IPS-18c (cell line): ENCODE data around the gene TRMT10C.
A peak's percentile ranks its signal among the peaks of the same experiment; 100 is the strongest.
"Not testable (repeated sequence)": the region's sequence is repeated elsewhere in the genome, so short reads cannot be mapped to it uniquely, and the experiment has no call there.

Experiments used
- H3K4me3 ChIP-seq: 2 replicates; pipeline ENCODE4 v1.7.0; 2013; ENCODE audit warnings: low read depth, mild to moderate bottlenecking, low read length, moderate library complexity; ENCODE audit not compliant: insufficient read depth
- H3K9me3 ChIP-seq: one replicate; pipeline ENCODE4 v1.6.1; 2013; ENCODE audit warnings: mild to moderate bottlenecking, low read length, moderate library complexity; ENCODE audit not compliant: control insufficient read depth, insufficient read depth

TRMT10C gene

GRCh38 chr3:101536955-101537354, 24.7 kb upstream of the TRMT10C start:
- not testable (repeated sequence) for H3K4me3 ChIP-seq

DNA sequence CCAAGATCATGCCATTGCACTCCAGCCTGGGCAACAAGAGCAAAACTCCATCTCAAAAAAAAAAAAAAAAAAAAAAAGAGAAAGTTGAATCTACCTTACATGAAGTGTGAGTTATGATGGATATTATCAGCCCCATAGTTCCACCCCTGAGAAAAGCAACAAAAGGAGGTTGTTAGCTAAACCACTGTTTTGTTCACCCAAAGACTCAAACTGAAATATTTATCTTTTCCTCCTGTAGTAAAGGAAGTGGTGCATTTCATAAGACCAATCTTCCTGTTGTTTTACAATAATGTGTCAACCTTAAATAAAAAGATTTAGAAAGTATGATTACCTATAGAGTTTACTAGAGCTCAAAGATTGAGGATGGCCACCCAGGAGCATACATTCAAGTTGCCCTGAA, 18.7 kb upstream of the TRMT10C start:
- Histone ChIP-seq H3K9me3 (peaks cover 5% of the 10 kb centered on the region), H3K4me3 (no peak overlapping the region)

More at GRCh38 chr3:101536955-101537354, 24.7 kb upstream of the TRMT10C start:
- not testable (repeated sequence) for H3K9me3 ChIP-seq

- Histone ChIP-seq H3K9me3 (peaks cover 5% of the 10 kb centered on the region), H3K4me3 (no peak overlapping the region)
Measured at GRCh38 chr3:101544161-101544850, 17.4 kb upstream of the TRMT10C start.

GRCh38 chr3:101548527-101549105, 13.1 kb upstream of the TRMT10C start:
- H3K9me3 ChIP-seq: peaks cover 8% of the 10 kb centered on the region
- H3K4me3 ChIP-seq: no peak overlapping the region

DNA sequence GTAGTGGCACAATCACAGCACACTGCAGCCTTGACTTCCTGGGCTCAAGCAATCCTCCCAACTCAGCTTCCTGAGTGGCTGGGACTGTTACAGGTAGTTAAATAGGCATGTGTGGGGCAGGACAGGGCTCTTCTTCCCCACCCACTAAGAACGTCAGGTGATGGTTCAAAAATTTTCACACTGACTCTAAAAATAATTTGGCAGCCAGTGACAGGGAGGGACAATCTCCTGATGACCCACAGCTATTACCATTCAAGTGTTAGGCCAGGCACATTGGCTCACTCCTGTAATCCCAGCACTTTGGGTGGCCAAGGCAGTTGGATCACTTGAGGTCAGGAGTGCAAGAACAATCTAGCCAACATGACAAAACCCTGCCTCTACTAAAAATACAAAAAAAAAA, 12.2 kb upstream of the TRMT10C start:
- Histone ChIP-seq H3K9me3 (peaks cover 10% of the 10 kb centered on the region), H3K4me3 (no peak overlapping the region)

DNA sequence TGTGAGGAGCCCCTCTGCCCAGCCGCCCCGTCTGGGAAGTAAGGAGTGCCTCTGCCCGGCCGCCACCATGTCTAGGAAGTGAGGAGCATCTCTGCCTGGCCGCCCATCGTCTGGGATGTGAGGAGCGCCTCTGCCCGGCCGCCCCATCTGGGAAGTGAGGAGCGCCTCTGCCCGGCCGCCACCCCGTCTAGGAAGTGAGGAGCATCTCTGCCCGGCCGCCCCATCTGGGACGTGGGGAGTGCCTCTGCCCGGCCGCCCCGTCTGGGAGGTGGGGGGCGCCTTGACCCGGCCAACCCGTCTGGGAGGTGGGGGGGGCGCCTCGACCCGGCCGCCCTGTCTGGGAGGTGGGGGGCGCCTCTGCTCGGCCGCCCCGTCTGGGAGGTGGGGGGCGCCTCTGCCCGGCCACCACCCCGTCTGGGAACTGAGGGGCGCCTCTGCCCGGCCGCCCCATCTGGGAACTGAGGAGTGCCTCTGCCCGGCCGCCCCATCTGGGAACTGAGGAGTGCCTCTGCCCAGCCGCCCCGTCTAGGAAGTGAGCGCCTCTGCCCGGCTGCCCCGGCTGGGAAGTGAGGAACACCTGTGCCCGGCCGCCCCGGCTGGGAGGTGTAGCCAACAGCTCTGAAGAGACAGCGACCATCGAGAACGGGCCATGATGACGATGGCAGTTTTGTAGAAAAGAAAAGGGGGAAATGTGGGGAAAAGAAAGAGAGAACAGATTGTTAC, 10.1 kb upstream of the TRMT10C start:
- not testable (repeated sequence) for H3K4me3 ChIP-seq
- peaks cover 10% of the 10 kb centered on the region for H3K9me3 ChIP-seq

- not testable (repeated sequence) for H3K4me3 ChIP-seq
- peaks cover 14% of the 10 kb centered on the region for H3K9me3 ChIP-seq
Measured at GRCh38 chr3:101553381-101553780, 8.3 kb upstream of the TRMT10C start.

GRCh38 chr3:101556064-101556463, 5.6 kb upstream of the TRMT10C start:
- Histone ChIP-seq H3K9me3 (peaks cover 10% of the 10 kb centered on the region), H3K4me3 (no peak overlapping the region)

- no peaks in the 10 kb centered on the region for H3K9me3 ChIP-seq
- H3K4me3 ChIP-seq: no peak overlapping the region
Measured at GRCh38 chr3:101567528-101568317, 6.1 kb downstream of the TRMT10C start.

DNA sequence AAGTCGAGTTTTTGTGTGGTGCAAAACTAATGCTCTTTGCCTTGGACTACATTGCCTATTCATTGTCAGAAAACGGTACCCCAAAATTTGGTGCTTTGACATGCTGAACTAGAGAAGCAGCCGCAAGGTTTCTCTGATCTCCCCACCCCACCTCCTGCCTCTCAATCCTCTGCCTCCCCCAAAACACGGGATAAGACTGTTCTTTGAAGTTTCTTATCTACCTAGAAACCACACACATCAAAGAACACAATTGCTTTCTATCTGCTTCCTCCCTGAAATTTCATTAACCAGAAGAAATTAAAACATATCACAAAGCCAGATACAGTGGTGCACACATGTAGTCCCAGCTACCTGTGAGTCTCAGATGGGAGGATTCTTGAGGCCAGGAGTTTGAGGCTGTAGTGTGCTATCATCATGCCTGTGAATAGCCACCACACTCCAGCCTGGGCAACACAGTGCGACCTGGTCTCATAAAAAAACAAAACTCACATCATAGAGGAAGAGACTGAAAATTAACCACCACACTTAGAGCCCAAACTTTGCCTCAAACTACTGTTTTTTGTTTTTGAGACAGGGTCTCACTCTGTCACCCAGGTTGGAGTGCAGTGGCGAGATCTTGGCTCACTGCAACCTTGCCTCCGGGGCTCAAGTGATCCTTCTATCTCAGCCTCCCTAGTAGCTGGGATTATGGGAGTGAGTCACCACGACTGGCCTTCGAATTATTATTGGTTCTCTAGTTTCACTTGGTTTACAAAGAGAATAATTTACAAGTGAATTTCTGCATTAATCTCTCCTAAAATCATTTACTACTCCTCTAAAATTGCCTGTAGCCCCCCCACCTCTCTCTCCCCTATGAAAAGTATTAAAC, 9.6 kb downstream of the TRMT10C start:
- Histone ChIP-seq H3K9me3 (no peaks in the 10 kb centered on the region), H3K4me3 (no peak overlapping the region)

DNA sequence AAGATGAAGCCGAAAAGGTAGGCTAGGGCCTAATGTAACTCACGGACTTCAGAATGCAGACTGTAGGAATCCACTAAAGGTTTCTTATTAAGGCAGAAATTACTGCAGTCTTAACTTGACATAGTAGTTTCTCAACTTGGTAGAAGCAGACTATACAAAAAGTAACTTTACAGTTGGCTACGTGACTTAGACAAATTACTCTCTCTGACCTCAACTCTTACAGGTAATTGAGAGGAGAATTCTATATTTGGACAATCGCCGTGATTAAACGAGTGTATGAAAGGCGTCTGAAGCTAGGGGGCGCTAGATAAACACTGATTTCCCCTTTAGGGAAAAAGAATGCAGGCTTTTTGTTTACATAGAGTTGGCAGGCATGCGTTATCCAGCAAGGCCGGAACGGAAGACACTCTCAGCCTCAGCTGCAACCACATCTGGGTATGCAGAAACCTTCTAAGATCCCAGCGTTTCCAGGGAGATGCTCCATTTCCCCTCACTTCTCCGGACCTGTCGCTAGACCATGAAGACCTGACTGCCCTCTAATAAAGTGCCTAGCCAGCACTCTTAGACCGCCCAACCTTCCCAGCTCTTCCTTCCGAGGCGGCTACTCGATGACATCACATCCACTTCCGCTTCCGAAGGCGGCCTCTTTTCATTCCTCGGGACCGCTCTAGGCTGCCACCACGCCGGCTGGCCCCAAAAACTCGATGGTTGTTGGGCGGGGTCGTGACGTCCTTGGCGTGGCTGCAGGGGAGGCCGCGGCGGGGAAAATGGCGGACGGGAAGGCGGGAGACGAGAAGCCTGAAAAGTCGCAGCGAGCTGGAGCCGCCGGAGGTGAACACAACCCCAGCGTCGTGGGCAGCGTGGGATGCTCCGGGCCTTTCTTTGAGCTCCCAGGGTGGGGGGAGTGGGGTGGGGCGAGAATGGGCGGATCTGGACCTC, 12.1 kb downstream of the TRMT10C start, which contains the start of gene PCNP:
TSS of gene PCNP (plus strand) at position 732 of the 939 bp plus-strand sequence. CDS start at position 768, 36 bp downstream.
- H3K4me3 ChIP-seq: peak within 1 kb of the TSS; percentile 79
- H3K9me3 ChIP-seq: no peaks in the 10 kb centered on the region

- H3K4me3 ChIP-seq: peak overlapping the region; percentile 79
Measured at GRCh38 chr3:101574388-101575112, 12.9 kb downstream of the TRMT10C start.

DNA sequence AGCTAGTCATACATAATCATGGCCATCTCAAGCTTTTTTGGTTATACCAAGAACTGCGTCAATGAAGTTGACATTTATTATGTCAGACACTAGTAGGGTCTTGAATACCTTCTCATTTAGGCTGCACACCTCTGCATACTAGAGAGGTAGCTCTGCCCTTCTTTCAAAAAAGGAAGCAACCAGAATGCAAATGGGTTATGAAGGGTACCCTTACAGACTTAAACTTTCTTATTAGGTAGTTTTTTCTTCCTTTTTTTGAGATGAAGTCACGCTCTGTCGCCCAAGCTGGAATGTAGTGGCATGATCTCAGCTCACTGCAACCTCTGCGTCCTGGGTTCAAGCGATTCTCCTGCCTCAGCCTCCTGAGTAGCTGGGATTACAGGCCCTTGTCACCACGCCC, 15.6 kb downstream of the TRMT10C start:
- Histone ChIP-seq H3K9me3 (no peaks in the 10 kb centered on the region), H3K4me3 (no peak overlapping the region)

More at GRCh38 chr3:101574388-101575112, 12.9 kb downstream of the TRMT10C start:
- no peaks in the 10 kb centered on the region for H3K9me3 ChIP-seq

DNA sequence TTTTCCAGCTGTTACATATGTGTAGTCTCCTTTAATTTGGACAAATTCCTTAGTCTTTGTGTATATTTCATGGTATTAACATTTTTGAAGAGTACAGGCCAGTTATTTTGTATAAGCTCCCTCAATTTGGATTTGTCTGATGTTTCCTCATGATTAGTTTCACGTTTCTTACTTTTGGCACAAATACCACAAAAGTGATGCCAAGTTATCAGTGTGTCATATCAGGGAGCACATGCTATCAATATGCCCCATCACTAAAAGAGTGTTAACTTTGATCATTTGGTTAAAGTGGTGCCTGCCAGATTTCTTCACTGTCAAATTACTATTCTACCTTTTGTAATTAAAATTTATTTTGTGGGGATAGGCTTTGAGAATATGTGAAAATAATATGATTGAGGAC, 26.9 kb downstream of the TRMT10C start:
- no peak overlapping the region for H3K4me3 ChIP-seq
- H3K9me3 ChIP-seq: no peaks in the 10 kb centered on the region

- H3K4me3 ChIP-seq: no peak overlapping the region
- H3K9me3 ChIP-seq: no peaks in the 10 kb centered on the region
Measured at GRCh38 chr3:101591071-101591470, 29.4 kb downstream of the TRMT10C start.
